H9 (cell line): Measurements from ENCODE around the gene GLS. TPM values are rescaled to one million over a fixed set of nuclear protein-coding genes. Genes with fewer than 3 reads are reported as not detected.

ENCODE experiments used
- DNase-seq: peaks from one replicate; pipeline ENCODE4 v3.0.0-alpha.2; 2017
- H2AFZ ChIP-seq: one replicate; pipeline ENCODE4 v1.6.1; 2013; ENCODE audit warnings: mild to moderate bottlenecking, low read length, control low read depth, moderate library complexity
- H2AK5ac ChIP-seq: 2 replicates; pipeline ENCODE4 v1.6.1; 2013; ENCODE audit warnings: low read length, control low read depth, mixed read lengths; ENCODE audit not compliant: insufficient read length
- H2BK120ac ChIP-seq: one replicate; pipeline ENCODE4 v1.6.1; 2013; ENCODE audit warnings: low read depth, mild to moderate bottlenecking, low read length, control low read depth, inconsistent platforms; ENCODE audit not compliant: poor library complexity, severe bottlenecking
- H2BK12ac ChIP-seq: 2 replicates; pipeline ENCODE4 v1.6.1; 2013; ENCODE audit warnings: low read length, control low read depth, mixed read lengths, low read depth; ENCODE audit not compliant: insufficient read length
- H2BK15ac ChIP-seq: 2 replicates; pipeline ENCODE4 v1.6.1; 2013; ENCODE audit warnings: low read depth, low read length, control low read depth
- H2BK20ac ChIP-seq: one replicate; pipeline ENCODE4 v1.6.1; 2013; ENCODE audit warnings: low read depth, mild to moderate bottlenecking, low read length, control low read depth, inconsistent platforms; ENCODE audit not compliant: poor library complexity, severe bottlenecking
- H2BK5ac ChIP-seq: 2 replicates; pipeline ENCODE4 v1.6.1; 2013; ENCODE audit warnings: low read length, control low read depth, mixed read lengths; ENCODE audit not compliant: insufficient read length
- H3K14ac ChIP-seq: 2 replicates; pipeline ENCODE4 v1.6.1; 2013; ENCODE audit warnings: low read length, control low read depth; ENCODE audit not compliant: insufficient read depth
- H3K18ac ChIP-seq: 2 replicates; pipeline ENCODE4 v1.6.1; 2013; ENCODE audit warnings: low read depth, mild to moderate bottlenecking, mixed read lengths, low read length, control low read depth; ENCODE audit not compliant: insufficient read length
- H3K23ac ChIP-seq: 2 replicates; pipeline ENCODE4 v1.6.1; 2013; ENCODE audit warnings: low read length, control low read depth, mixed read lengths, low read depth; ENCODE audit not compliant: insufficient read length
- H3K23me2 ChIP-seq: 2 replicates; pipeline ENCODE4 v1.6.1; 2013; ENCODE audit warnings: low read depth, mild to moderate bottlenecking, mixed read lengths, low read length, control low read depth; ENCODE audit not compliant: insufficient read length, poor library complexity, severe bottlenecking
- H3K27ac ChIP-seq: 2 replicates; pipeline ENCODE4 v1.5.1; 2013; ENCODE audit warnings: low read length, control low read depth, mixed read lengths, low read depth; ENCODE audit not compliant: insufficient read length
- H3K27me3 ChIP-seq: 2 replicates; pipeline ENCODE4 v1.6.1; 2013; ENCODE audit warnings: low read length, control low read depth, inconsistent platforms; ENCODE audit not compliant: insufficient read depth
- H3K4ac ChIP-seq: 2 replicates; pipeline ENCODE4 v1.6.1; 2013; ENCODE audit warnings: low read depth, mild to moderate bottlenecking, control low read depth, inconsistent platforms, low read length, moderate library complexity
- H3K4me1 ChIP-seq: 2 replicates; pipeline ENCODE4 v1.6.1; 2013; ENCODE audit warnings: low read length, control low read depth, inconsistent platforms; ENCODE audit not compliant: insufficient read depth
- H3K4me2 ChIP-seq: 2 replicates; pipeline ENCODE4 v1.6.1; 2013; ENCODE audit warnings: low read length, control low read depth, mixed read lengths; ENCODE audit not compliant: insufficient read length, insufficient read depth
- H3K56ac ChIP-seq: 2 replicates; pipeline ENCODE4 v1.6.1; 2013; ENCODE audit warnings: low read depth, mild to moderate bottlenecking, mixed read lengths, low read length, control low read depth; ENCODE audit not compliant: insufficient read length
- H3K79me1 ChIP-seq: 2 replicates; pipeline ENCODE4 v1.6.1; 2013; ENCODE audit warnings: low read depth, mild to moderate bottlenecking, moderate library complexity, low read length, control low read depth, inconsistent platforms; ENCODE audit not compliant: insufficient read depth, poor library complexity, severe bottlenecking
- H3K79me2 ChIP-seq: 2 replicates; pipeline ENCODE4 v1.6.1; 2013; ENCODE audit warnings: low read length, control low read depth, inconsistent platforms; ENCODE audit not compliant: insufficient read depth
- H3K9ac ChIP-seq: 2 replicates; pipeline ENCODE4 v1.6.1; 2013; ENCODE audit warnings: low read length, control low read depth, mixed read lengths; ENCODE audit not compliant: insufficient read length; ENCODE audit errors: extremely low read depth
- H3K9me3 ChIP-seq: one replicate; pipeline ENCODE4 v1.6.1; 2013; ENCODE audit warnings: low read depth, low read length, inconsistent platforms; ENCODE audit not compliant: control insufficient read depth
- H3T11ph ChIP-seq: one replicate; pipeline ENCODE4 v1.6.1; 2013; ENCODE audit warnings: mild to moderate bottlenecking, low read length, control low read depth, inconsistent platforms
- H4K20me1 ChIP-seq: one replicate; pipeline ENCODE4 v1.6.1; 2013; ENCODE audit not compliant: control insufficient read depth, insufficient read length, insufficient read depth
- H4K5ac ChIP-seq: 2 replicates; pipeline ENCODE4 v1.6.1; 2013; ENCODE audit warnings: low read depth, mild to moderate bottlenecking, mixed read lengths, low read length, control low read depth; ENCODE audit not compliant: insufficient read length
- H4K8ac ChIP-seq: replicated peaks from 2 replicates; pipeline ENCODE4 v1.6.1; 2013; ENCODE audit warnings: low read length, control low read depth, mixed read lengths, low read depth; ENCODE audit not compliant: insufficient read length
- H4K91ac ChIP-seq: 2 replicates; pipeline ENCODE4 v1.6.1; 2013; ENCODE audit warnings: low read depth, mild to moderate bottlenecking, moderate library complexity, mixed read lengths, low read length, control low read depth; ENCODE audit not compliant: insufficient read length
- H3K27ac Mint-ChIP-seq, 3 experiments: 2 replicates in 2 of 3; 3 replicates in 1 of 3; pipeline ENCODE4 v1.8.0; 2020 to 2021; ENCODE audit warnings: mixed read lengths in 3 of 3, mild to moderate bottlenecking in 1 of 3, moderate library complexity in 1 of 3
- H3K27me3 Mint-ChIP-seq: 2 replicates; pipeline ENCODE4 v1.8.0; 2021; ENCODE audit warnings: low read depth, mild to moderate bottlenecking, moderate library complexity, mixed read lengths
- H3K36me3 Mint-ChIP-seq, 3 experiments: 2 replicates in 2 of 3; 3 replicates in 1 of 3; pipeline ENCODE4 v1.8.0; 2020 to 2021; ENCODE audit warnings: low read depth in 3 of 3, mixed read lengths in 3 of 3; ENCODE audit not compliant: insufficient read depth in 1 of 3
- H3K4me1 Mint-ChIP-seq, 2 experiments: 2 replicates each; pipeline ENCODE4 v1.8.0; 2020; ENCODE audit warnings: mixed read lengths in 2 of 2
- H3K4me3 Mint-ChIP-seq, 2 experiments: 2 replicates in 1 of 2; 3 replicates in 1 of 2; pipeline ENCODE4 v1.8.0; 2020 to 2021; ENCODE audit warnings: mild to moderate bottlenecking in 2 of 2, mixed read lengths in 2 of 2, moderate library complexity in 1 of 2
- H3K9me3 Mint-ChIP-seq, 2 experiments: 2 replicates in 1 of 2; 3 replicates in 1 of 2; pipeline ENCODE4 v1.8.0; 2020; ENCODE audit warnings: mild to moderate bottlenecking in 2 of 2, mixed read lengths in 2 of 2, moderate library complexity in 1 of 2
- WGBS: extraction: QIAGEN DNeasy Blood & Tissue Kit; methylation state at CpG from one replicate; pipeline ENCODE4 v1.1.7; 2013; ENCODE audit warnings: missing lambda C conversion rate, low lambda C conversion rate, mixed read lengths; ENCODE audit not compliant: insufficient read length; ENCODE audit errors: extremely low coverage; 5-methylcytosine and 5-hydroxymethylcytosine counted together
- total RNA-seq: library from RNA; stranded (reverse); gene quantifications from 2 replicates; pipeline ENCODE4 v1.2.1, GENCODE V29; 2021
- TF ChIP-seq, protein P1 (sequence below): fragments of 200-600 bp; sonication (generic); conservative IDR thresholded peaks from 3 replicates; pipeline ENCODE4 v1.8.0; 2021; ENCODE audit warnings: antibody characterized with exemption, mild to moderate bottlenecking

GLS gene
- total RNA-seq, 1 experiment from 2014 or later: 69.3 TPM

DNA sequence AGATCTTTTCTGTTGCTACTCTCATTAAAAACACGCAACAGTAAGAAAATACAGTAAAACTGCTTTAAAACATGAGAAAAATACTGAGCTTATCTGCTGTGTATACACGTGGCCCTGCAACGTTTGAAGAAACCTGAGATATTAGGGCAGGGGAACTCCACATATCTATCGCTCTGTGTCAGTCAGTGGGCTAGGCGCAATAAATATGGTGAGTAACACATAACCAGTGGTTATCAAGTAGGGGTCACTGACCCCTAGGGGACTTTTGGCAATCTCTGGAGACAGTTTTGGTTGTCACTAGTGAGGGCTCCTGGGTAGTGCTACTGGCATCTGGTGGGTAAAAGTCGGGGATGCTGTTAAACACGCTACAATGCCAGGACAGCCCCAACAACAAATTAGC lies 118.4 kb downstream of the GLS start:
- no peak overlapping the region for H3K27ac ChIP-seq
- no peak overlapping the region for H3K27ac Mint-ChIP-seq
- H3K9me3 Mint-ChIP-seq: no peaks in the 10 kb centered on the region; a peak in 1 of 5 replicates
- no peaks in the 10 kb centered on the region for H3K9me3 ChIP-seq
- H2BK120ac ChIP-seq: no peak overlapping the region
- H3K56ac ChIP-seq: no peak overlapping the region
- no peak overlapping the region for H3T11ph ChIP-seq
- no peaks in the 10 kb centered on the region for H3K79me1 ChIP-seq
- H3K23me2 ChIP-seq: no peaks in the 10 kb centered on the region
- H3K27me3 ChIP-seq: no peaks in the 10 kb centered on the region
- no peak overlapping the region for H2BK5ac ChIP-seq
- no peak overlapping the region for H2AK5ac ChIP-seq
- no peak overlapping the region for H3K18ac ChIP-seq
- no peaks in the 10 kb centered on the region for H3K4me1 ChIP-seq
- no peak overlapping the region for H3K23ac ChIP-seq
- H3K4ac ChIP-seq: no peak overlapping the region
- no peak overlapping the region for H3K14ac ChIP-seq
- no peak overlapping the region for H4K5ac ChIP-seq
- no peak overlapping the region for H2AFZ ChIP-seq
- no CpG with 5 or more reads among the region's 7 CpGs for WGBS
- H2BK15ac ChIP-seq: no peak overlapping the region
- DNase-seq: no peak
- no peak overlapping the region for H4K8ac ChIP-seq
- H3K36me3 Mint-ChIP-seq: peaks cover 38 to 85% (median 84%) of the 10 kb centered on the region in 3 experiments
- no peak overlapping the region for H3K9ac ChIP-seq
- H4K91ac ChIP-seq: no peak overlapping the region
- H3K4me3 Mint-ChIP-seq: no peak overlapping the region
- H3K27me3 Mint-ChIP-seq: no peaks in the 10 kb centered on the region
- no peak overlapping the region for H2BK12ac ChIP-seq
- H3K4me2 ChIP-seq: no peak overlapping the region
- H3K79me2 ChIP-seq: no peaks in the 10 kb centered on the region
- no peaks in the 10 kb centered on the region for H3K4me1 Mint-ChIP-seq
- no peaks in the 10 kb centered on the region for H4K20me1 ChIP-seq
- no peak overlapping the region for H2BK20ac ChIP-seq
- TF ChIP-seq, protein P1, sequence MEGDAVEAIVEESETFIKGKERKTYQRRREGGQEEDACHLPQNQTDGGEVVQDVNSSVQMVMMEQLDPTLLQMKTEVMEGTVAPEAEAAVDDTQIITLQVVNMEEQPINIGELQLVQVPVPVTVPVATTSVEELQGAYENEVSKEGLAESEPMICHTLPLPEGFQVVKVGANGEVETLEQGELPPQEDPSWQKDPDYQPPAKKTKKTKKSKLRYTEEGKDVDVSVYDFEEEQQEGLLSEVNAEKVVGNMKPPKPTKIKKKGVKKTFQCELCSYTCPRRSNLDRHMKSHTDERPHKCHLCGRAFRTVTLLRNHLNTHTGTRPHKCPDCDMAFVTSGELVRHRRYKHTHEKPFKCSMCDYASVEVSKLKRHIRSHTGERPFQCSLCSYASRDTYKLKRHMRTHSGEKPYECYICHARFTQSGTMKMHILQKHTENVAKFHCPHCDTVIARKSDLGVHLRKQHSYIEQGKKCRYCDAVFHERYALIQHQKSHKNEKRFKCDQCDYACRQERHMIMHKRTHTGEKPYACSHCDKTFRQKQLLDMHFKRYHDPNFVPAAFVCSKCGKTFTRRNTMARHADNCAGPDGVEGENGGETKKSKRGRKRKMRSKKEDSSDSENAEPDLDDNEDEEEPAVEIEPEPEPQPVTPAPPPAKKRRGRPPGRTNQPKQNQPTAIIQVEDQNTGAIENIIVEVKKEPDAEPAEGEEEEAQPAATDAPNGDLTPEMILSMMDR: no peak
